ENCODE results near the gene CAMK2B. TPM values are rescaled to one million over a fixed set of nuclear protein-coding genes. Genes with fewer than 3 reads are reported as not detected.
A peak's percentile ranks its signal among the peaks of the same experiment; 100 is the strongest.

Gene CAMK2B
- total and polyA plus RNA-seq, 2 of the 13 experiments (the other 11 are each of a cell fraction or from before 2014, with no cell fraction given) = 0.27 to 0.48 TPM

DNA sequence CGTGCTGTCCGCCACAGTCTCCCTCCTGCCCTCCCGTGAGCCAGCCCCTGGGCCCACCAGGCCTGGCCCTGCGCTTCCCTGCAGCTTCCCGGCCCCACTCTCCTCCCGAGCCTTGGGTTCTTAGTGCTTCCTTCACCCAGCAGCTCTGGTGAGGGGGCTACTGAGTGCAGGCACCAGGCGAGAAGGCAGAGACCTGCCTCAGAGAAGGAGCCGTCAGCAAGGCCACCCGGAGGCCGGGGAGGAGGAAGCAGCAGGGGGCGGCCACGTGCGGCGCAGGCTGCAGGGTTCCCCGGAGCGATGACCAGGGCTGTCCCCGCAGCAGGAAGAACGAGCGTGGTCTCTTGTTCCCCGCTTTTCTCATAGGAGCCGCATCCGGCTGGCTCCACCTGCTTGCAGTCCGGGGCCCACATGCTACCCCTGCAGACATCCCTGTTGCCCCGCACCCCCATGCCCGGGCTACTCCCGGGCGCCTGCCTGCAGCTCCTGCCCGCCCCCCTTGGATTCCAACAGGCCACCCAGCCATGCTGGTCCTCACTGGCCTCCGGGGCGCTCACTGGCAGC lies 104.1 kb downstream of the CAMK2B start (continued):
- TF ChIP-seq, protein P1, sequence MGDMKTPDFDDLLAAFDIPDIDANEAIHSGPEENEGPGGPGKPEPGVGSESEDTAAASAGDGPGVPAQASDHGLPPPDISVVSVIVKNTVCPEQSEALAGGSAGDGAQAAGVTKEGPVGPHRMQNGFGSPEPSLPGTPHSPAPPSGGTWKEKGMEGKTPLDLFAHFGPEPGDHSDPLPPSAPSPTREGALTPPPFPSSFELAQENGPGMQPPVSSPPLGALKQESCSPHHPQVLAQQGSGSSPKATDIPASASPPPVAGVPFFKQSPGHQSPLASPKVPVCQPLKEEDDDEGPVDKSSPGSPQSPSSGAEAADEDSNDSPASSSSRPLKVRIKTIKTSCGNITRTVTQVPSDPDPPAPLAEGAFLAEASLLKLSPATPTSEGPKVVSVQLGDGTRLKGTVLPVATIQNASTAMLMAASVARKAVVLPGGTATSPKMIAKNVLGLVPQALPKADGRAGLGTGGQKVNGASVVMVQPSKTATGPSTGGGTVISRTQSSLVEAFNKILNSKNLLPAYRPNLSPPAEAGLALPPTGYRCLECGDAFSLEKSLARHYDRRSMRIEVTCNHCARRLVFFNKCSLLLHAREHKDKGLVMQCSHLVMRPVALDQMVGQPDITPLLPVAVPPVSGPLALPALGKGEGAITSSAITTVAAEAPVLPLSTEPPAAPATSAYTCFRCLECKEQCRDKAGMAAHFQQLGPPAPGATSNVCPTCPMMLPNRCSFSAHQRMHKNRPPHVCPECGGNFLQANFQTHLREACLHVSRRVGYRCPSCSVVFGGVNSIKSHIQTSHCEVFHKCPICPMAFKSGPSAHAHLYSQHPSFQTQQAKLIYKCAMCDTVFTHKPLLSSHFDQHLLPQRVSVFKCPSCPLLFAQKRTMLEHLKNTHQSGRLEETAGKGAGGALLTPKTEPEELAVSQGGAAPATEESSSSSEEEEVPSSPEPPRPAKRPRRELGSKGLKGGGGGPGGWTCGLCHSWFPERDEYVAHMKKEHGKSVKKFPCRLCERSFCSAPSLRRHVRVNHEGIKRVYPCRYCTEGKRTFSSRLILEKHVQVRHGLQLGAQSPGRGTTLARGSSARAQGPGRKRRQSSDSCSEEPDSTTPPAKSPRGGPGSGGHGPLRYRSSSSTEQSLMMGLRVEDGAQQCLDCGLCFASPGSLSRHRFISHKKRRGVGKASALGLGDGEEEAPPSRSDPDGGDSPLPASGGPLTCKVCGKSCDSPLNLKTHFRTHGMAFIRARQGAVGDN (CRISPR knock-in tag; IDR thresholded peaks at IDR 0.05) = peak; percentile 99
- TF ChIP-seq ZNF552 (CRISPR knock-in tag; IDR thresholded peaks at IDR 0.05; ENCODE audit: borderline replicate concordance) (peak; percentile 93; the same call in 1 of the 2 replicates), ETV5 (CRISPR knock-in tag; IDR thresholded peaks at IDR 0.05; ENCODE audit: borderline replicate concordance) (peak; percentile 82), ZKSCAN8 (CRISPR knock-in tag; IDR thresholded peaks at IDR 0.05; ENCODE audit: borderline replicate concordance) (no peak), ZC3H4 (CRISPR knock-in tag; IDR thresholded peaks at IDR 0.05; ENCODE audit: borderline replicate concordance) (no peak), TGIF2 (CRISPR knock-in tag; IDR thresholded peaks at IDR 0.05) (no peak), NFATC3 (CRISPR knock-in tag; IDR thresholded peaks at IDR 0.05) (peak; percentile 64; the same call in 1 of the 2 replicates), ATF1 (CRISPR knock-in tag; IDR thresholded peaks at IDR 0.05) (no peak), ZNF232 (CRISPR knock-in tag; IDR thresholded peaks at IDR 0.05; ENCODE audit: borderline replicate concordance) (peak; percentile 63; the same call in 1 of the 2 replicates), SMARCC2 (IDR thresholded peaks at IDR 0.05) (no peak), ZNF563 (CRISPR knock-in tag; IDR thresholded peaks at IDR 0.05) (peak; percentile 77; the same call in 1 of the 2 replicates), KDM5B (CRISPR knock-in tag; IDR thresholded peaks at IDR 0.05; ENCODE audit: borderline replicate concordance) (peak; percentile 91), ZNF530 (CRISPR knock-in tag; IDR thresholded peaks at IDR 0.05; ENCODE audit: low read depth) (no peak), ZNF205 (CRISPR knock-in tag; IDR thresholded peaks at IDR 0.05) (peak; percentile 33; the same call in 1 of the 2 replicates), ZNF558 (CRISPR knock-in tag; IDR thresholded peaks at IDR 0.05; ENCODE audit: borderline replicate concordance) (peak; percentile 77; the same call in 1 of the 2 replicates)
- TF ChIP-seq, protein P2, sequence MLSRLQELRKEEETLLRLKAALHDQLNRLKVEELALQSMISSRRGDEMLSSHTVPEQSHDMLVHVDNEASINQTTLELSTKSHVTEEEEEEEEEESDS (CRISPR knock-in tag; IDR thresholded peaks at IDR 0.05; ENCODE audit: borderline replicate concordance) = 0 out of 2 replicates have a peak, but pooled peaks have one; percentile 34
- TF ChIP-seq, protein P3, sequence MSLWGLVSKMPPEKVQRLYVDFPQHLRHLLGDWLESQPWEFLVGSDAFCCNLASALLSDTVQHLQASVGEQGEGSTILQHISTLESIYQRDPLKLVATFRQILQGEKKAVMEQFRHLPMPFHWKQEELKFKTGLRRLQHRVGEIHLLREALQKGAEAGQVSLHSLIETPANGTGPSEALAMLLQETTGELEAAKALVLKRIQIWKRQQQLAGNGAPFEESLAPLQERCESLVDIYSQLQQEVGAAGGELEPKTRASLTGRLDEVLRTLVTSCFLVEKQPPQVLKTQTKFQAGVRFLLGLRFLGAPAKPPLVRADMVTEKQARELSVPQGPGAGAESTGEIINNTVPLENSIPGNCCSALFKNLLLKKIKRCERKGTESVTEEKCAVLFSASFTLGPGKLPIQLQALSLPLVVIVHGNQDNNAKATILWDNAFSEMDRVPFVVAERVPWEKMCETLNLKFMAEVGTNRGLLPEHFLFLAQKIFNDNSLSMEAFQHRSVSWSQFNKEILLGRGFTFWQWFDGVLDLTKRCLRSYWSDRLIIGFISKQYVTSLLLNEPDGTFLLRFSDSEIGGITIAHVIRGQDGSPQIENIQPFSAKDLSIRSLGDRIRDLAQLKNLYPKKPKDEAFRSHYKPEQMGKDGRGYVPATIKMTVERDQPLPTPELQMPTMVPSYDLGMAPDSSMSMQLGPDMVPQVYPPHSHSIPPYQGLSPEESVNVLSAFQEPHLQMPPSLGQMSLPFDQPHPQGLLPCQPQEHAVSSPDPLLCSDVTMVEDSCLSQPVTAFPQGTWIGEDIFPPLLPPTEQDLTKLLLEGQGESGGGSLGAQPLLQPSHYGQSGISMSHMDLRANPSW (CRISPR knock-in tag; IDR thresholded peaks at IDR 0.05; ENCODE audit: borderline replicate concordance) = no peak
- TF ChIP-seq, protein P4, sequence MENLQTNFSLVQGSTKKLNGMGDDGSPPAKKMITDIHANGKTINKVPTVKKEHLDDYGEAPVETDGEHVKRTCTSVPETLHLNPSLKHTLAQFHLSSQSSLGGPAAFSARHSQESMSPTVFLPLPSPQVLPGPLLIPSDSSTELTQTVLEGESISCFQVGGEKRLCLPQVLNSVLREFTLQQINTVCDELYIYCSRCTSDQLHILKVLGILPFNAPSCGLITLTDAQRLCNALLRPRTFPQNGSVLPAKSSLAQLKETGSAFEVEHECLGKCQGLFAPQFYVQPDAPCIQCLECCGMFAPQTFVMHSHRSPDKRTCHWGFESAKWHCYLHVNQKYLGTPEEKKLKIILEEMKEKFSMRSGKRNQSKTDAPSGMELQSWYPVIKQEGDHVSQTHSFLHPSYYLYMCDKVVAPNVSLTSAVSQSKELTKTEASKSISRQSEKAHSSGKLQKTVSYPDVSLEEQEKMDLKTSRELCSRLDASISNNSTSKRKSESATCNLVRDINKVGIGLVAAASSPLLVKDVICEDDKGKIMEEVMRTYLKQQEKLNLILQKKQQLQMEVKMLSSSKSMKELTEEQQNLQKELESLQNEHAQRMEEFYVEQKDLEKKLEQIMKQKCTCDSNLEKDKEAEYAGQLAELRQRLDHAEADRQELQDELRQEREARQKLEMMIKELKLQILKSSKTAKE (CRISPR knock-in tag; IDR thresholded peaks at IDR 0.05; ENCODE audit: borderline replicate concordance) = no peak
- TF ChIP-seq, protein P5, sequence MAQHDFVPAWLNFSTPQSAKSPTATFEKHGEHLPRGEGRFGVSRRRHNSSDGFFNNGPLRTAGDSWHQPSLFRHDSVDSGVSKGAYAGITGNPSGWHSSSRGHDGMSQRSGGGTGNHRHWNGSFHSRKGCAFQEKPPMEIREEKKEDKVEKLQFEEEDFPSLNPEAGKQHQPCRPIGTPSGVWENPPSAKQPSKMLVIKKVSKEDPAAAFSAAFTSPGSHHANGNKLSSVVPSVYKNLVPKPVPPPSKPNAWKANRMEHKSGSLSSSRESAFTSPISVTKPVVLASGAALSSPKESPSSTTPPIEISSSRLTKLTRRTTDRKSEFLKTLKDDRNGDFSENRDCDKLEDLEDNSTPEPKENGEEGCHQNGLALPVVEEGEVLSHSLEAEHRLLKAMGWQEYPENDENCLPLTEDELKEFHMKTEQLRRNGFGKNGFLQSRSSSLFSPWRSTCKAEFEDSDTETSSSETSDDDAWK (CRISPR knock-in tag; IDR thresholded peaks at IDR 0.05) = no peak
